Measurements from ENCODE around the gene POMT1. TPM values are rescaled to one million over a fixed set of nuclear protein-coding genes. Genes with fewer than 3 reads are reported as not detected.
"Not testable (repeated sequence)": the region's sequence is repeated elsewhere in the genome, so short reads cannot be mapped to it uniquely, and the experiment has no call there.

Gene POMT1
- total RNA-seq, 1 donor from 2014 or later = 17.3 TPM

DNA sequence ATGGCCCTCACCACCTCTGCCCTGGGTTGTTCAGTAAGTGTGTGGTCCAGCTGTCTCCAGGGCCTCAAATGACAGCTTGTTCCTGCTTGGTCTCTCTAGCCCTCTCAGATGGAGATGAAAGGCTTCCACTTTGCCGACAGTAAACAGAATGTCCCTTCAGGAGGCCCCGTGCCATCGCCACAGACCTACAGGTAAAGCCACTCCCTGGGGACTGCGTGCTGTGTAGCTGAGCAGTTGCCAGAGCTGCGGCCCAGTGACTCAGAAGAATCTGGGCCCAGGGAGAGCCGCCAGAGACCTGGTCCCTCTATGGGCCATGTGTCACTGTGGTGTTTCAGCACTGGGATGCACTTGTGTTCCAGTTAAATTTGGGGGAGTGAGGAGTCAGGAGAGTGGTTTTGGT is 10.6 kb upstream of the POMT1 start:
- DNase-seq (ENCODE audit: low spot score) = no peak

DNA sequence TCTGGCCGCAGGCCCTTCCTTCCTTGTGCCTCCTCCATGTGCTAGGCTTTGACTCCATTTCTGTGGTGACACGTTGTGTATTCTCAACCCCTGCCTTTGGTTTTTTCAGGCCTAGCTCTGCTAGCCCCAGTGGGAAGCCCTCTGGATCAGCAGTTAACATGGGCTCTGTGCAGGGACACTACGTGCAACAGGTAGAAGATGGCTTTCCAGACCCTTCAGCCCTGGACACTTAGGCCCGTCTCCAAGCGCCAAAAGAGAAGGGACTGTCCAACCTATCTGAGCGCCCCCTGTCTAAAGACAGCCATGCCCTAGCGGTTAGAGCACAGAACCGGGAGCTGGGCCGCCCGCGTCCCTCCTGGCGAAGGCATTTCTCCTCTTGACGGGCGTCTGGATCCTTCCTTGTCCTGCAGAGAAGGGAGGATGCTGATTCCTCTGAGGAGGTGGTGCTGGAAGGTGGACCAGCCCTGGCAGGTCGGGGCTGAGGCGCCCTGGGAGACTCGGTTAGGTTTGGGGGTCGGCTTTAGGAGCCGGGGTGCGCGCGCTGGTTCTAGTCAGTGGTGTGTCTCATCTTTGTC is 8.3 kb upstream of the POMT1 start:
- DNase-seq (ENCODE audit: low spot score) = no peak

DNA sequence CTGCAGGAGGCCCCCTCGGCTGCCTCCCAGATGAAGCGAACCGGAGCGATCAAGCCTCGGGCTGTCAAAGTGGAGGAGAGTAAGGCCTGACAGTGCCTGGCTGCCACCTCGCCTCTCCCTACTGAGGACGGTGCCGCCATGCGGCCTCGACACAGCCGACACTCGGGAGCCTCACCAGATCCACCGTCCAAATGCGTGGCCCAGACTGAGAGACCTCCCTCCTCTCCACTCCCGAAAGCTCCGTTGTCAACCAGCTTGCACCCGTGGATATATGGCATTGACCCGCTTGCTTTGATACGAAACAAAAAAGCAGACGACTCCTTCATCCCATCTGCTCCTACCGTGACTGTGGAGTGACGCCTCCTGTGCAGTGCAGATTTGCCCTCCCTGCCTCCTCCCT is 6.9 kb upstream of the POMT1 start:
- no peak for DNase-seq (ENCODE audit: low spot score)

GRCh38 chr9:131496844-131497405 is 5.8 kb upstream of the POMT1 start:
- no peak for DNase-seq (ENCODE audit: low spot score)

GRCh38 chr9:131499254-131499767 is 3.4 kb upstream of the POMT1 start:
- DNase-seq (ENCODE audit: low spot score) = no peak

GRCh38 chr9:131500377-131500776 is 2.3 kb upstream of the POMT1 start:
- no peak for DNase-seq (ENCODE audit: low spot score)

DNA sequence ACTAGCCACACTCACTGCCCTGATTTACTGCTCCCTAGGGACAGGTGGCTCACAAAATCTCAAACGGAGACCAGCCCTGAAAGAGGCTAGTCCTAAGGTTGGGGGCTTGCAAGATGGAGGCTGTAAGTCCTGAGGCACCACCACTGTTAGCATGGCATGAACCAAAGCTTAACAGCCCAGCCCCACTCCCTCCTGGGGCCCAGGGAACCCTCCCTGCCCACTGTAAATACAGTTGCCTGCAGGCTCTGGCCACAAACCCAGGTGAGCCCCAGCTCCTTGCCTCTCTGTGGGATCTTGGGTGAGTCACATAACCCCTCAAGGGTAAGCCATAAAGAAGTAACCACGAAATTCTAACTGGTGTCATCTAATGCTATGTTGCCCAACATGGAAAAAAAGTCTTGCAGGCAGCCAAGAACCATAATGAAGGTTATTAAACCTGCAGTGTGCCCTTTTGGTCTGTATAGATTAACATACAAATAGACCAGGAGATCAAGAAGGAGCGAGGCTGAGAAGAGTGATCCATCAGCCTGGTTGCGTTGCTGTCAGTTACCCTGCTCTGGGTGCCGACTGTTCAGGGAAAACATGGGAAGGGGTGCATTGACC is 1.7 kb upstream of the POMT1 start:
- no peak for DNase-seq (ENCODE audit: low spot score)

- DNase-seq (ENCODE audit: low spot score) = no peak
Measured at GRCh38 chr9:131503626-131504465, 1.1 kb downstream of the POMT1 start.

DNA sequence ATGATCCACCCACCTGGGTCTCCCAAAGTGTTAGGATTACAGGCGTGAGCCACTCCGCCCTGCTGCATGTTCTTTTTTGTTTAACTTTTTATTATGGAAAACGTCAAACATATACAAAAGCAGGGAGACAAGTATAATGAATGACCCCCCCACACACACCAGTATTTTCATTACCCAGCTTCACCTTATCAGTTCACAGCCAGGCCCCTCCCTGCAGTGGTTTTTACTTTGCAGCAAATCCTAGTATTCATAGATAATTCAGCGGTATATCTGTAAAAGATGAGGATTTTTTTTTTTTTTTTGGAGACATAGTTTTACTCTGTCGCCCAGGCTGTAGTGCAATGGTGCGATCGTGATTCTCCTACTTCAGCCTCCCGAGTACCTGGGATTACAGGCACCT is 2.3 kb downstream of the POMT1 start:
- DNase-seq (ENCODE audit: low spot score) = no peak

- no peak for DNase-seq (ENCODE audit: low spot score)
Measured at GRCh38 chr9:131511416-131511815, 8.7 kb downstream of the POMT1 start.

- DNase-seq (ENCODE audit: low spot score) = no peak
Measured at GRCh38 chr9:131511880-131512279, 9.2 kb downstream of the POMT1 start.

DNA sequence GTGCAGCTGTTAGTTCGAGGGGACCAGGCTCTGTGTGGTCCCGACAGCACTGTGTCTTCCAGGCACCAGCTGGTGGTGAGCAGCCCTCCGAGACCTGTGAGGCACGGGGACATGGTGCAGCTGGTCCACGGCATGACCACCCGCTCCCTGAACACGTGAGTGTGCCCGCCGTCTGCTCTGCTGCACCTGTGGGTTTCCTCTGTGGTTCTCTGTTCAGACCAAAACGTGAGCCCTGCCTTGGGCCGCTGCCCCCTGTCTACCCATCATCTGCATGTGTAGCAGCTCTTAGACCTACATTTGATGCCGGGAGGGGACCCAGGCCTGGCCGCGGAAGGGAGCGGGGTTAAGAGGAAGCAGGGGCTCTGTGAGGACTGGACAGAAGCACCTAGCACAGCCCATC is 10.5 kb downstream of the POMT1 start:
- no peak for DNase-seq (ENCODE audit: low spot score)

DNA sequence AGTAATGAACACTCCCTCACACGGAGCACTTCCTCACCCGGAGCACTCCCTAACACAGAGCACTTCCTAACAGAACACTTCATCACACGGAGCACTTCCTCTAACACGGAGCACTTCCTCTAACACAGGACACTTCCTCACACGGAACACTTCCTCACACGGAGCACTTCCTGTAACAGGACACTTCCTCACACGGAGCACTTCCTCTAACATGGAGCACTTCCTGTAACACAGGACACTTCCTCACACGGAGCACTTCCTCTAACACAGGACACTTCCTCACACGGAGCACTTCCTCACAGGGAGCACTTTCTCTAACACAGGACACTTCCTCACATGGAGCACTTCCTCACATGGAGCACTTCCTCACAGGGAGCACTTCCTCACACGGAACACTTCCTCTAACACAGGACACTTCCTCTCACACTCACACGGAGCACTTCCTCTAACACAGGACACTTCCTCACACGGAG is 12.9 kb downstream of the POMT1 start:
- not testable (repeated sequence) for DNase-seq (ENCODE audit: low spot score)

DNA sequence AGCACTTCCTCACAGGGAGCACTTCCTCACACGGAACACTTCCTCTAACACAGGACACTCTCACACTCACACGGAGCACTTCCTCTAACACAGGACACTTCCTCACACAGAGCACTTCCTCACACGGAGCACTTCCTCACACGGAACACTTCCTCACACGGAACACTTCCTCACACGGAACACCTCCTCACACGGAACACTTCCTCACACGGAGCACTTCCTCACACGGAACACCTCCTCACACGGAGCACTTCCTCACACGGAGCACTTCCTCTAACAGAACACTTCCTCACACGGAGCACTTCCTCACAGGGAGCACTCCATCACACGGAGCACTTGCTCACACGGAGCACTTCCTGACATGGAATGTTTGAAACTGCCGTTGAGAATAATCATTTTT is 13.4 kb downstream of the POMT1 start:
- DNase-seq (ENCODE audit: low spot score) = no peak

- DNase-seq (ENCODE audit: low spot score) = no peak
Measured at GRCh38 chr9:131516930-131517329, 14.2 kb downstream of the POMT1 start.

- DNase-seq (ENCODE audit: low spot score) = no peak
Measured at GRCh38 chr9:131517761-131518190, 15.1 kb downstream of the POMT1 start.

DNA sequence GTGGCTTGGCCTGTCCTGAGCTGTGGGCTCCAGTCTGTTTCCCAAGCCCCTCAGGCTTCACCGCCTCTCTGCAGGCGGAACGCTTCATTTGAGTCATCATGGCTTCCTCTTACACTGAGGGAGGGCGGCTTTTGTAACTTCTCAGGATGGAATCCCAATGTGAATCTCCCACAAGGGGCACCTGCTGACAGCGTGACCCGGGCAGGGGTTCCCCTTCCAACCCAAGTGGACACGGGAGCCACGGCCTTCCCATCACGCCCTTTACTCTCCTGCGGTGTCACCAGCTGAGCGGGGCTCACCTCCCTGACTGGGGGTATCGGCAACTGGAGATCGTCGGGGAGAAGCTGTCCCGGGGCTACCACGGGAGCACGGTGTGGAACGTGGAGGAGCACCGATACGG is 15.8 kb downstream of the POMT1 start:
- DNase-seq (ENCODE audit: low spot score) = no peak

- no peak for DNase-seq (ENCODE audit: low spot score)
Measured at GRCh38 chr9:131520503-131520902, 17.8 kb downstream of the POMT1 start.

DNA sequence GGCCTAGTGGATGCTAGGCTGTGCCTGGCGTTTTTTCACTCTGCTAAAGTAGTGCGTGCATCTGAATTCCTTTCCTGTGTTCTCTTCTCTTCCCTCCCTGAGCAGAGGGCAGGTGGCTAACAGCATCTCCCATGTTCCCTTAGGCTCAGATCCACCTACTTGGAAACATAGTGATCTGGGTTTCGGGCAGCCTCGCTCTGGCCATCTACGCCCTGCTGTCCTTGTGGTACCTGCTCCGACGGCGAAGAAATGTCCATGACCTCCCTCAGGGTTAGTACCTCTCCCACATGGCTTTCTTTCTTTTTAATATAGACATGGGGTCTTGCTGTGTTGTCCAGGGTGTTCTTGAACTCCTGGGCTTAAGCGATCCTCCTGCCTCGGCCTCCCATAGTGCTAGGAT is 18.5 kb downstream of the POMT1 start:
- DNase-seq (ENCODE audit: low spot score) = no peak

GRCh38 chr9:131521822-131522221 is 19.1 kb downstream of the POMT1 start:
- DNase-seq (ENCODE audit: low spot score) = no peak

DNA sequence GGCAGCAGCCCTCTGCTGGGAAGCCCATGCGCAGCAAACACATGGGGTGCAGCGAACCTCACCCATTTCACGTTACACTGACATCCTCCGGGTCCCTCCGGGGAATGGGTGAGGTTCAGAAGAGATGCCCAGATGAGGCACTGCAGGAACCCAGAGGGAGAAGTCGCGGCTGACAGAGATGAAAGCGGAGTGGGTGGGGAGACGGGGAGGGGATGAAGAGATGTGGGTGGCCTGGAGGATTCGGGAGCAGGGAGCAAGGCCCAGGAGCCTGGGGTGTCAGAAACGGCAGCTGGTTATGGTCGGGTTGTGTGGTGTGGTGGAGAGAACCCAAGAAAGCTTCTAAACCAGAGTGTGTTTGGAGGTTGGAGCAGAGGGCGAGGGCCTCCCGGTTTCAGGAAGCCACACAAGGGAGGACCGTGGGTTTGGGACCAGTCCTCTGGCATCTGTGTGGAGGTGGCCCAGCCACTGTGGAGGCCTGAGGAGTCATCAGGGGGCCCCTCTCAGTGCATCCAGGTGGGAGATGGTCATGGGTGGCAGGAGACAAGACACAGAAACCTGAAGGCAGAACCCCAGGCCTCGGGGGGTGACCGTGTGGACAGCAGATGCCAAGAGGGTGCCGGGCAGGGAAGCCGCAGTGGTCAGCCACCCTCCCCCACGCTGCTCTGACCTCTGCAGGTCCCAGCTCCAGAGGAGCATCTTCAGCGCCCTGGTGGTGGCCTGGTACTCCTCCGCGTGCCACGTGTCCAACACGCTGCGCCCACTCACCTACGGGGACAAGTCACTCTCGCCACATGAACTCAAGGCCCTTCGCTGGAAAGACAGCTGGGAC is 19.8 kb downstream of the POMT1 start:
- no peak for DNase-seq (ENCODE audit: low spot score)

Data from mesenteric fat pad (tissue), 1 donor.